CD4-positive, alpha-beta T cell treated with Interleukin-6 for 4 hours (primary cell): Measurements from ENCODE around the gene UMAD1.

Experiments used
- DNase-seq: peaks from one replicate; pipeline ENCODE4 v3.0.0-alpha.2; 2020; ENCODE audit warnings: mixed read lengths

Gene UMAD1

DNA sequence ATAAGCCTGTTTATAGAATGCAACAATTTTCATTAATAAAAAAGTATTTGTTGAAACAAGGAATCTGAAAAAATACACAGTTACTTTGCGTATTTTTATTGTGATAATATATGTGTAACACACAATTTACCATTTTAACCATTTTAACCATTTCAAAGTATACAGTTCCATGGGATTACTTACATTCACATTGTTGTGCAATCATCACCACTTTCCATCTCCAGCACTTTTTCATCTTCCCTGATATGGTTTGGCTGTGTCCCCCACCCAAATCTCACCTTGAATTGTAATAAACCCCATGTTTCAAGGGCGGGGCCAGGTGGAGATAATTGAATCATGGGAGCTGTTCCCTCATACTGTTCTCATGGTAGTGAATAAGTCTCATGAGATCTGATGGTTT is 266.8 kb downstream of the UMAD1 start:
- DNase-seq: no peak

DNA sequence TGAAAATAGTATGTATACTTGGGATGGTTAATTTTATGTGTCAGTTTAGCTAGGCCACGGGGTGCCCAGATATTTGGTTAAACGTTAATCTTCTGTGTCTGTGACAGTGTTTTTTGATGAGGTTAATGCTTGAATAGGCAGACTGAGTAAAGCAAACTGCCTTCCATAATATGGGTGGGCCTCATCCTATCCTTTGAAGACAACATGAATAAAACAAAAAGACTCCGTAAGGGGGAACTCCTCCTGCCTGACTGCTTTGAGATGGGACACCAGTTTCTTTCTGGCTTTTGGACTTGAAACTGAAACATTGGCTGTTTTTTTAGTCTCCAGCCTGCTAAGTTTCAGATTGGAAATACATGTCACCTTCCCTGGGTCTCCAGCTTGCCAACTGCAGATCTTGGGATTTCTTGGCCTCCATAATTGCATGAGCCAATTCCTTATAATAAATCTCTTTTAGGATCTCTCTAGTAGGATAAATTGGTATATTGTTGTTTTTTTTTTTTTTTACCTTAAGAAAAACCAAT is 268.1 kb downstream of the UMAD1 start:
- DNase-seq: no peak

DNA sequence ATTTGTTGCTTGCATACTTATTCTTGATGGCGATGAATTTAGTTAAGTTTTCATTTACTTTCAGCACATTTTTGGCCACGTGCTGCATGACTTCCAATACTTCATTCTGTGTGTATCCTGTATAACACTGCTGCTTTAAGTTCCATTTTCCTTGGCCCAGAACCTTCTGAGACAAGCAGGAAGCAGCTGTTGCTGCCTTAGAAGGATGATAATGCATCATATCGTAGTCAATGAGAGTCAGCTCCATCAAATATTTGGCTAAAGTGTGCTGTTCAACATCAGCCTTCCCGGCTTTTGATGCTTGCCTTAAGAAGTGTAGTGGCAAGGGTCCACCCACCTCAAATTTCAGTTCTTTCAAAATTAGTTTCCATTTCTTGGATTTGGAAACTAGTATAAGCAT is 268.8 kb downstream of the UMAD1 start:
- no peak for DNase-seq

DNA sequence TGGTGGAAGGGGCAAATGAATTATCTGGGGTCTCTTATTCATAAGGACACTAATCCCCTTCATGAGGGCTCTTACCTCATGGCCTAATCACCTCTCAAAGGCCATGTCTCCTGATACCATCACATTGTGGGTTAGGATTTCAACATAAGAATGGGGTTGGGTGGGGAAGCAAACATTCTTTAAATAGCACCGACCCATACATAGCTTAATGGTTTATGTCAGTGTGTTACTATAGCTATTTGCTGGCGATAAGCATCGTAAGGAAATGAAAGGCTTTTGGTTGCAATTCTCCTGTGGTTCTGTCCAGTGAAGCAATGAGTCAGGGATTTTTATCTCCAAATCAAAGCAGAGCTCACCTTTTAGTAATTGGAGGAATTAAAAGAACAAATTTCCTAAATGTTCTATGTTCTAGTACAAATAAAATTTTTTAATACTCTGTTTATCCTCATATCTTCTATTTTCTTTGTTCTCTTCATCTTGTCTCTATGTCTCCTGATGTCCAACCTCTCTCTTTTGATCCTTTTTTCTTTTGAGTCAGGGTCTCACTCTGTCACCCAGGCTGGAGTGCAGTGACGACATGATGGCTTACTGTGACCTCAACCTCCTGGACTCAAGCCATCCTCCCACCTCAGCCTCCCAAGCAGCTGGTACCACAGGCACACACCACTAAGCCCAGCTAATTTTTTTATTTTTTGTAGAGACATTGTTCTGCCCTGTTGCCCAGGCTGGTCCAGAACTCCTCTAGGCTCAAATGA is 271.0 kb downstream of the UMAD1 start:
- DNase-seq: no peak

DNA sequence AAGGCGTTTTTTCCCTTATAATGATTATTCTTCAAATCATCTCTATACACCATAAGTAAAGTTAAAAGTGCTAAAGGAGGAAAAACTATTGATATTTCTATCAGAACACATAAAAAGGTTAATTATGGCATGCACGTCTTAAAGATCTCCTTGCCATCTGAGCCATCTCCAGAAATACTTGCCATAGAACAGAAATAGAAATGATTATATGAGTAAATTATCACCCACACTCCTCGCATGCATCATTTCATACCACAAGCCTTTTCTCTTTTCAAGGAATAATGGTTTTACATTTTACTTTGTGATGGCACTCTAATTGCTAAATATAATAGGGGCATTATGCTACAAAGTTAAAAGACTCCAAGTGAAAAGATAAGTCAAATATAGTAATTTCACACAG is 272.4 kb downstream of the UMAD1 start:
- no peak for DNase-seq

DNA sequence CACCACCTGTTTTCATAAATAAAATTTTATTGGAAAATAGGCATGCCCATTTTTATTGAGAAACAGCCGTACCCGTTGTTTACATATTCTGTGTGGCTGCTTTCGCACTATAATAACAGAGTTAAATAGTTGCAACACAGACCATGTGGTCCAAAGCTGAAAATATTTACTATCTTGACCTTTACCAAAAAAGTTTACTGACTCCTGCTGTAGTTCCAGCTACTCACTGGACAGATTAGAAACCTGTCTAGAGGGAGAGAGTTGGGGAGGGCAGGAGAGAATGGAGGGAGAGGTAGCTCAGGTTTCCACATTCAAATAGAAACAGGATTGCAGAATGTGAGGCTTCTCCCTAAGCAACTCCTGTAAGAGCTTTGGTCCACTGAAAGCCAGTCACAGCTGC is 273.0 kb downstream of the UMAD1 start:
- DNase-seq: no peak

DNA sequence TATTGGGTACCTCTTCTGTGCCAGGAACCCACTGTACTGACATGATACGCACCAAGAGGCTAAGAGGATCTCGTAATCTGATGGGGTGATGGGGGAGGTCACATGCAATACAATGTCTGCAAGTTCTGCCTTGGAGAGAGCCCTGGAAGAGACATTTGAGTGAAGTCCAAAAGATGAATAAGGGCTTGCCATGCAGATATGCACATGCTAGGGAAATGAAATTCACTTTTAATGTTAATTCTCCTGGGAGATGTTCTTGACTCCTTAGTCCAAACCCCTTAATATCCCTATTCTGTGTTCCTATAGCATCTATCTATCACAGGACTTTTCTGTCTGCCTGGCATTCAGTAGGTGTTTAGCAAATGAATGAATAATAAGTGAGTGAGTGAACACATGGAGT is 274.0 kb downstream of the UMAD1 start:
- DNase-seq: no peak

DNA sequence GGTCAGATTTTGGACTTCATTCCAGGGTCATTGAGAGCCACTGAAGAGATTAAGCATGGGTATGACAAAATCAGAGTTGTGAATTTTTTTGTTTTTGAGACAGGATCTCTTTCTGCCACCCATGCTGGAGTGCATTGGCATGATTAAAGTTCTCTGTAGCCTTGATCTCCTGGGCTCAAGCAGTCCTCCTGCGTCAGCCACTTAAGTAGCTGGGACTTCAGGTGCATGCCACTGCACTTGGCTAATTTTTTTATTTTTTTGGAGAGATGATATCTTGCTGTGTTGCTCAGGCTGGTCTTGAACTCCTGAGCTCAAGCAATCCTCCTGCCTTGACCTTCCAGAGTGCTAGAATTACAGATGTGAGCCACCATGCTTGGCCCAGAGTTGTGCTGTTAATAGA is 275.5 kb downstream of the UMAD1 start:
- no peak for DNase-seq

DNA sequence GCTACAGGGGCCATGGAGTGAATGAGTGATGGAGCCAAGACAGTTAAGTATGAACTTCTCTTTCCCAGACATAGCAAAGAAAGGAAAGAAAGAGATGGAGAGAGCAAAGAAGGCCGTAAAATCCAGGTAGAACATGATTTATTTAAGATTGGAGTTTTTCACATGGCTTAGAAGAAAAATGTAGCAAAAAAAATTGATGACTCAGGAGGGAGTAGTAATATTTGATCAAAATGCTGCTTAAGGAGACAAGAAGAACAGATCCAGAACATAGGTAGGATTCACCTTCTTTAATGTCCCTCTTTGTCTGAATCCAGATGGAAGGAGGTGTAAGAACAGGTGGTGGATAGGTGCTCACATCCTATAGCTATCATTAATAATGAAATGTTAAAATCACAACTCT is 277.0 kb downstream of the UMAD1 start:
- DNase-seq: no peak

DNA sequence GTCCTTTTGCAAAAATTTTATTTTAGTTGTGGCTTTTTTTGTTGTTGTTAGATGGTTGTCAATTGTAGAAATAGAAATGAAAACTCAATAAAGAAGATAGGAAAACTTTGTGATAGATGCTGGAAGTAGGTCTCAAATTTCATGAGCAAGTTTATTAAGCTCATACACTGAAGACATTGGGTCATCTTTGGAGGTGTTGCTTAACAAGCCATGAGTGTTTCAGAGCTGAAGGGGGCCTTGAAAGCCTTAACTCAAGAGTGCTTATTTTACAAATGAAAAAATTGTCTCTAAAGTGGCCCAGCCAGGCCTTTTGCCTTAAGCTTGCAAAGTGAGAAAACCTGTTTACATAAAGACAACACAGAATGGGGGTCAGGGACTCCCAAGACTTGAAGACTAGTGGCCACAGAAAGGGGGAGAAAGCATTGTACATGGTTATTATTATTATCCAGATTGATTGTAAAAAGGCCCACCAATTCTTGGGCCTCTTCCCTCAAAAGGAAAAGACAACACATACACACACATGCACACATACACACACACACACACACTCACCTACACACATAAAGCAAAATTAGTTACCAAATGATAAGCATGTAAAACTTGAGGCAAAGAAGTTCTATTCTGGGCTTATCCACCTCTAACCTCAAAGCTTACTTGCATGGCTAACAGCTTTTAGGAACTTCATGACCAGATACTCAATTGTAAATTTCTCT is 278.3 kb downstream of the UMAD1 start:
- DNase-seq: no peak

DNA sequence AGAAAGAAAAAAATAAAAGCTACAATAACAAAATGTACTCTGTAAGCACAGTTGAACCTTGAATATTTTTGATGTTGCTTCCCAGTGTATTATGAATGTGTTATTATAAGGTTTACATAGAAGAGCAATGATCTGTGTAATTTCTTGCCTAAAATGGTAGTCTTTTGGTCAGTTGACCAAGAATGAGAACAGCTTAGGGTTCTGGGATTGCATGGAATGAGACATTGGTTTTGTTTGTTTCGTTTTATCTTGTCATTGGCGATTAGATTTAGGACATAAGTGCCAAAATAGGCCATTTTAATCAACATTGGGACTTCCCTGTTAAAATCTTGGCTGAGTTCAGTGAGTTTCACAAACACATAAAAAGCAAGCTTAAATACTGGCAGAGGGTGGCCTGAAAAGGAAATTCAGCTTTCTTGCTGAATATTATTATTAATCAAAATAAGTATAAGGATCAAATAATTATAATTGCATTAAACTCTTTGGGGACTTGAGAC is 278.9 kb downstream of the UMAD1 start:
- no peak for DNase-seq

DNA sequence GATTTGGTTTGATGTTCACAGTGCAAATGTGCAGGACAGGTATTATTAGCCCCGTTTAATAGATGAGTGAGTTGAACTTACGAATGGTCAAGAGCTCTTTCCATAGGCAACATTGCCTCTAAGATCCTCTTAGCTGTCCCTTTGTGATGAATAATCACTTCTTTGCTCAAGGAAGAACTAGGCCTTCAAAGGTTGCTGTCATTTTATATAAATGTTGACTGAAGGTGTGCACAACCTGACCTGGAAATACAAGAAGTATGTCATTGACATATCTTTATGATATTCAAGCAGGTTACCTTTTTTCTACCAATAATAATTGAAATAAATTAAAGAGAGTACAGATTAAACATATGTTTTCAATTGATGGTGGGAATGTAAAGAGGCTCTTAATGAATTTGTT is 279.5 kb downstream of the UMAD1 start:
- no peak for DNase-seq

DNA sequence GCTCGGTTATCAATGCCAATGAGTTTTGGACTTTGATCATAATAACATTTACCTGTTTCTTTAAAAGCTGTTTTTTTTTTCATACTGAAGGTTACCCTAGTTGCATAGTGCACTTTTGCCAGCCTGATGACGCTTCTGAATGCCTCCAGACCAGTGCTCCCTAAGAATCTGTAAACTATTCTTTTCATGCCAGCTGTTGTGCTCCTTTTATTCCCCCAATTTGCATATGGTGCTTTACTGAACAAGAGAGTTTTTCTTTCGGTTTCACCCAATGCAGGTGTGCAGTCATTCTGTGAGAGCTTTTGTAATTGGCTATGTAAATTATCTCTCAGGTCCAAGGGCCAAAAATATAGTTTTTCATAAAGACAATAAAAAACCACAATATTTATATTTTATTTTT is 279.9 kb downstream of the UMAD1 start:
- peak; percentile 4 for DNase-seq

DNA sequence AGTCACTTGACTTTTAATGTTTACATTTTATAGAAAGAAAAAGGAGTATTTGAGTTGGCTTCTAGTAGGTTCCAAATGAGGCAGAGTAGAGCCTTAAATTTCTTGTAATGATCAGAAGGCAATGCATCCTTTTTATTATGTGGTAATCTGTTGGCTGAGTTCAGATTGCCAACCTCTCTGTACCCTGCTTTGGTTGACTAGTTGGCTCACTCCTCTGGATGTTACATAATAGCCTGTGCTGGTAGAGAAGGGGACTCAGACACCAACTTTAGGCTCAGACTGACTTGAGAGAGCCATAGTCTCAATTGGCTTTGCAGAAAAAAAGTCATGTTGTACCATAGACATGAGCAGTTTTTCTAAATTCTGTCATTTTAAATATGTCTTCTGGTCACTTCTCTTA is 281.3 kb downstream of the UMAD1 start:
- DNase-seq: no peak

DNA sequence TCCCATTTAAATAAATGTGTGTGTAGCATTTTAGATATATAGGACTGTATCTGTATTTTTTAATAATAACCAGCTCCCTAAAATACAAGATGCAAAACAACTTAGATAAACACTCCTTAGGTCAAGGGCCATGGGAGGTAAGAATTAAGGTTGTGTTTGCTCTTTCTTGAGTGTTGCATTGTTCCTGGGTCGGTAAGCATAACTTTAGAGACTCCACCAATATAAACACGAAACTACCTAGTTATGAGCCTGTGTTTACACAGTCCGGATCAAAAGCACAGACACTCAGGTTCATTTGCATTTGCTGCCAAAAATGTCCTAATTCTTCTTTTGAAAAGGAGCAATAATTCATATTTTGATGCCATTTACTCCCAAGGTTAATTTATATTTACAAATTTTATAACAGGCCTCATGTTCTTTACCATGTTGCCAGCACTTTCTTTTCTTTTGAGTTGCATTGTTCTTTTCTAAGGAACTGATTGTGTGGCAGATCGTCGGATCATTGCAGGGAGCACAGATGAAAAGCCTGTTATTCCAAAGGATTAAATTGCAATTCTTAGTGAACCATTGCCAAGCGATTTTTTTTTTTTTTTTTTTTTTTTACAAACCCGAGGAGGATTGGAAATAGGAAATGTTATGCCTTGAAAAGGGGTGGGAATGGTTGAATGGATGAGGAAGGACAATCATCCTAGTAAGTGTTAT is 282.3 kb downstream of the UMAD1 start:
- DNase-seq: no peak

DNA sequence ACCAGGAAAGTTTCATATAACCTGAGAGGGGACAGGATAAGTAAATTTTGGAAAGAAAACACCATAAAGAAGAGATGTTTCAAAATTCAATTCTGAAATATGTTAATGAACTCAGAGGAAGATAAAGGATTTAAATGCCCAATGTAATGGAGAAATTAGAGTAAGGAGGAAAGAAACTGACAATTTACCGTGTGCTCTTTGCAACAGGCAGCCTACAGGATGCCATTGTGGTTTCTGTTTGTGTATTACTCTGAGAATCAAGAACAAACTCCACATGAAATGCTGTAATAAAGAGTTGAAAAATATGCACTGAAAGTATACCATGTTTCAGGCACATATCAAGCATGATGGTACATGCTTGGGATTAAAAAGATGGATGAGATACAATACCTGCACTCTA is 283.3 kb downstream of the UMAD1 start:
- DNase-seq: no peak

DNA sequence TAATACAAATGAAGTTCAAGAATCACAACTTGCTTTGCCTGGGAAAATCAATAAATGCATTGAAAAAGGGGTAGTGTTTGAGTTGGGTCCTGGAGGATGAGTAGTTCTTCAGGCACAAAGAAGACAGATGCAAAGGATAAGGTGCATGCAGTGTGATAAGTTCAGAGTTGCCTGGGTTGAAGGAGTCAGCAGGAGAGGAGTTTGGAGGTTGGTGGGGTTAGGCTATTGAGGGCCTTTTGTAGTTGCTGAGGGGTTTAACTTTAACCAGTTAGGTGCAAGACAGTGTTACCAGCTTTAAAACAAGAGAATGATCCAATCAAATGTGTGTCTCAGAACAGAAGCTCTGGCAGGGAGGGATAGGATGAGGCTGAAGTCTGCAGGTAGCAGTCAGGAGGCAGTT is 283.8 kb downstream of the UMAD1 start:
- no peak for DNase-seq
